Stomach (tissue), 4 donors: Measurements from ENCODE around the gene KLHL28.

Source experiments
- CTCF ChIP-seq, 7 experiments: fragments of 450-650 bp in 4 of 7; fragments of 200-600 bp in 3 of 7; sonication (generic) in 3 of 7; IDR thresholded peaks; one replicate each; pipeline ENCODE4 v1.5.1; 2016 to 2019; ENCODE audit warnings: antibody characterized with exemption in 7 of 7, control low read depth in 2 of 7, mild to moderate bottlenecking in 1 of 7
- POLR2A ChIP-seq, 4 donors: fragments of 450-650 bp; IDR thresholded peaks; one replicate each; pipeline ENCODE4 v1.6.1; 2016; ENCODE audit warnings: antibody characterized with exemption in 4 of 4, control low read depth in 2 of 4, mild to moderate bottlenecking in 1 of 4, moderate library complexity in 1 of 4
- POLR2AphosphoS5 ChIP-seq, 3 donors: sonication (generic); formaldehyde crosslinking; IDR thresholded peaks; one replicate each; pipeline ENCODE4 v1.6.1; 2016; ENCODE audit warnings: antibody characterized with exemption in 3 of 3

- TF ChIP-seq POLR2AphosphoS5 (IDR thresholded peaks at IDR 0.05) (no peak), CTCF (IDR thresholded peaks at IDR 0.05) (no peak), POLR2A (IDR thresholded peaks at IDR 0.05) (no peak)
These were observed 20.8 kb downstream of the KLHL28 start for GRCh38 chr14:44940944-44941343.
